ENCODE measurements around the gene VSTM2B. TPM values are rescaled to one million over a fixed set of nuclear protein-coding genes. Genes with fewer than 3 reads are reported as not detected.

The VSTM2B gene
- total and polyA plus RNA-seq, 2 of the 13 experiments (the other 11 are each of a cell fraction or from before 2014, with no cell fraction given): not detected

GRCh38 chr19:29530540-29531457 is 5.0 kb downstream of the VSTM2B start:
- H3K9me3 ChIP-seq (ENCODE audit: low read length): no peaks in the 10 kb centered on the region
- H3K27ac ChIP-seq (ENCODE audit: extremely low read length, insufficient read depth, low read length): no peak overlapping the region
- no peaks in the 10 kb centered on the region for H3K79me2 ChIP-seq (ENCODE audit: insufficient read depth, low read length)
- intact Hi-C loops (cut with micrococcal nuclease; ENCODE audit: unreplicated experiment): no loop called here
- H3K4me3 ChIP-seq (replicated peaks in 1 of 3; ENCODE audit: insufficient read depth in 1 of 3, low read depth in 2 of 3, low read length in 3 of 3): no peak overlapping the region
- peaks cover 4 to 12% of the 10 kb centered on the region in 2 experiments; a peak in 4 of 5 replicates for H3K27me3 ChIP-seq (ENCODE audit: control insufficient read depth in 1 of 2, insufficient read depth in 2 of 2, low read length in 2 of 2)
- FAIRE-seq: no peak
- no peaks in the 10 kb centered on the region for H4K20me1 ChIP-seq (ENCODE audit: insufficient read depth, low read length)
- no peak overlapping the region for H3K4me2 ChIP-seq (ENCODE audit: low read depth, low read length)
- 33% methylated on average over 10 of the region's 15 CpGs for WGBS (ENCODE audit: low lambda C conversion rate)
- in situ Hi-C loops (cut with HindIII; ENCODE audit: extremely low pct_ligation_motif_present, low pct_unique_long_range_greater_than_20kb): no loop called here
- BruUV-seq (replicated peaks): no TSS peak
- DNase-seq (ENCODE audit: low spot score): no peak
- no peak for ATAC-seq
- no peak overlapping the region for H2AFZ ChIP-seq (ENCODE audit: low read length)
- no peak for TF ChIP-seq CCDC6 (CRISPR knock-in tag; IDR thresholded peaks at IDR 0.05)
- no peak for TF ChIP-seq ADNP (CRISPR knock-in tag; IDR thresholded peaks at IDR 0.05)
- TF ChIP-seq ETS1 (CRISPR knock-in tag; IDR thresholded peaks at IDR 0.05): no peak
- TF ChIP-seq NFRKB (IDR thresholded peaks at IDR 0.05): no peak
- no peaks in the 10 kb centered on the region for H3K36me3 ChIP-seq (replicated peaks in 1 of 2; ENCODE audit: control insufficient read depth in 1 of 2, insufficient read depth in 2 of 2, low read length in 2 of 2)
- POLR2A ChIA-PET: no interaction called here
- H3K4me1 ChIP-seq (ENCODE audit: insufficient read depth, low read length): peaks cover 10% of the 10 kb centered on the region
- CTCF ChIA-PET (ENCODE audit: low intra/inter-chr PET ratio, low total read pairs): no interaction called here
- no peak overlapping the region for H3K9ac ChIP-seq (ENCODE audit: insufficient read depth, low read depth, low read length)

GRCh38 chr19:29531458-29532025 is 5.7 kb downstream of the VSTM2B start:
- FAIRE-seq: no peak
- TF ChIP-seq ZZZ3 (CRISPR knock-in tag; IDR thresholded peaks at IDR 0.05; ENCODE audit: borderline replicate concordance) (no peak), POLR2G (IDR thresholded peaks at IDR 0.05; ENCODE audit: low read depth, low read length) (no peak), SNRNP70 (IDR thresholded peaks at IDR 0.05; ENCODE audit: low read depth, low read length) (no peak), ZNF275 (CRISPR knock-in tag; IDR thresholded peaks at IDR 0.05; ENCODE audit: borderline replicate concordance) (no peak), ATF2 (CRISPR knock-in tag; IDR thresholded peaks at IDR 0.05) (no peak), MAFG (CRISPR knock-in tag; IDR thresholded peaks at IDR 0.05) (no peak)
- TF ChIP-seq, protein P1, sequence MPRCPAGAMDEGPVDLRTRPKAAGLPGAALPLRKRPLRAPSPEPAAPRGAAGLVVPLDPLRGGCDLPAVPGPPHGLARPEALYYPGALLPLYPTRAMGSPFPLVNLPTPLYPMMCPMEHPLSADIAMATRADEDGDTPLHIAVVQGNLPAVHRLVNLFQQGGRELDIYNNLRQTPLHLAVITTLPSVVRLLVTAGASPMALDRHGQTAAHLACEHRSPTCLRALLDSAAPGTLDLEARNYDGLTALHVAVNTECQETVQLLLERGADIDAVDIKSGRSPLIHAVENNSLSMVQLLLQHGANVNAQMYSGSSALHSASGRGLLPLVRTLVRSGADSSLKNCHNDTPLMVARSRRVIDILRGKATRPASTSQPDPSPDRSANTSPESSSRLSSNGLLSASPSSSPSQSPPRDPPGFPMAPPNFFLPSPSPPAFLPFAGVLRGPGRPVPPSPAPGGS (CRISPR knock-in tag; IDR thresholded peaks at IDR 0.05): no peak

More at GRCh38 chr19:29531458-29532025, 5.7 kb downstream of the VSTM2B start:
- no TSS peak for BruUV-seq (replicated peaks)
- in situ Hi-C loops (cut with HindIII; ENCODE audit: extremely low pct_ligation_motif_present, low pct_unique_long_range_greater_than_20kb): no loop called here
- H4K20me1 ChIP-seq (ENCODE audit: insufficient read depth, low read length): no peaks in the 10 kb centered on the region
- H3K9me3 ChIP-seq (ENCODE audit: low read length): no peaks in the 10 kb centered on the region
- POLR2A ChIA-PET: no interaction called here
- H2AFZ ChIP-seq (ENCODE audit: low read length): no peak overlapping the region
- intact Hi-C loops (cut with micrococcal nuclease; ENCODE audit: unreplicated experiment): no loop called here
- DNase-seq (ENCODE audit: low spot score) (no peak), ATAC-seq (no peak)
- H3K4me1 ChIP-seq (ENCODE audit: insufficient read depth, low read length): peaks cover 10% of the 10 kb centered on the region
- CTCF ChIA-PET (ENCODE audit: low intra/inter-chr PET ratio, low total read pairs): no interaction called here
- no peaks in the 10 kb centered on the region for H3K36me3 ChIP-seq (replicated peaks in 1 of 2; ENCODE audit: control insufficient read depth in 1 of 2, insufficient read depth in 2 of 2, low read length in 2 of 2)
- H3K4me2 ChIP-seq (ENCODE audit: low read depth, low read length): no peak overlapping the region
- H3K27me3 ChIP-seq (ENCODE audit: control insufficient read depth in 1 of 2, insufficient read depth in 2 of 2, low read length in 2 of 2): peaks cover 4 to 12% of the 10 kb centered on the region in 2 experiments; a peak in 4 of 5 replicates
- 51% methylated on average over 3 of the region's 7 CpGs for WGBS (ENCODE audit: low lambda C conversion rate)
- no peak overlapping the region for H3K9ac ChIP-seq (ENCODE audit: insufficient read depth, low read depth, low read length)
- H3K4me3 ChIP-seq (replicated peaks in 1 of 3; ENCODE audit: insufficient read depth in 1 of 3, low read depth in 2 of 3, low read length in 3 of 3): no peak overlapping the region
- no peak overlapping the region for H3K27ac ChIP-seq (ENCODE audit: extremely low read length, insufficient read depth, low read length)
- H3K79me2 ChIP-seq (ENCODE audit: insufficient read depth, low read length): no peaks in the 10 kb centered on the region
